Trophoblast cell (in vitro differentiated cells and primary cell): Measurements from ENCODE around the gene PRKCE.

Experiments used
- DNase-seq, 2 donors: peaks; one replicate each; pipeline ENCODE4 v3.0.0-alpha.2; 2016
- H2AFZ ChIP-seq: 2 replicates; pipeline ENCODE4 v1.6.1; 2013; ENCODE audit warnings: low read length, moderate library complexity, mild to moderate bottlenecking; ENCODE audit not compliant: insufficient read depth, poor library complexity
- H2AK5ac ChIP-seq: 2 replicates; pipeline ENCODE4 v1.6.1; 2013; ENCODE audit warnings: mild to moderate bottlenecking, low read length
- H2BK120ac ChIP-seq: 2 replicates; pipeline ENCODE4 v1.6.1; 2013; ENCODE audit warnings: low read length, mild to moderate bottlenecking, moderate library complexity; ENCODE audit not compliant: insufficient read depth, poor library complexity
- H2BK12ac ChIP-seq: 2 replicates; pipeline ENCODE4 v1.6.1; 2013; ENCODE audit warnings: mild to moderate bottlenecking, low read length, moderate library complexity
- H2BK5ac ChIP-seq: 2 replicates; pipeline ENCODE4 v1.6.1; 2013; ENCODE audit warnings: low read length, low read depth, moderate library complexity, mild to moderate bottlenecking; ENCODE audit not compliant: poor library complexity
- H3K14ac ChIP-seq: 2 replicates; pipeline ENCODE4 v1.6.1; 2013; ENCODE audit warnings: mild to moderate bottlenecking, low read length
- H3K18ac ChIP-seq: 2 replicates; pipeline ENCODE4 v1.6.1; 2013; ENCODE audit warnings: mild to moderate bottlenecking, low read length
- H3K23ac ChIP-seq: 2 replicates; pipeline ENCODE4 v1.6.1; 2013; ENCODE audit warnings: low read length
- H3K27ac ChIP-seq: 2 replicates; pipeline ENCODE4 v1.5.1; 2013; ENCODE audit warnings: low read depth, mild to moderate bottlenecking, inconsistent platforms, low read length, moderate library complexity
- H3K27me3 ChIP-seq: 2 replicates; pipeline ENCODE4 v1.6.1; 2013; ENCODE audit warnings: inconsistent platforms, mild to moderate bottlenecking, low read length, moderate library complexity; ENCODE audit not compliant: insufficient read depth
- H3K36me3 ChIP-seq, 2 experiments: 1 replicate in 1 of 2; 2 replicates in 1 of 2; pipeline ENCODE4 v1.6.1; 2013; ENCODE audit warnings: low read length in 2 of 2, mild to moderate bottlenecking in 2 of 2, moderate library complexity in 1 of 2; ENCODE audit not compliant: insufficient read depth in 2 of 2, control insufficient read depth in 1 of 2
- H3K4ac ChIP-seq: 2 replicates; pipeline ENCODE4 v1.6.1; 2013; ENCODE audit warnings: low read depth, mild to moderate bottlenecking, low read length, moderate library complexity
- H3K4me1 ChIP-seq, 2 experiments: 1 replicate in 1 of 2; 2 replicates in 1 of 2; pipeline ENCODE4 v1.6.1; 2013; ENCODE audit warnings: low read length in 2 of 2, mild to moderate bottlenecking in 2 of 2, moderate library complexity in 1 of 2; ENCODE audit not compliant: insufficient read depth in 2 of 2, control insufficient read depth in 1 of 2
- H3K4me2 ChIP-seq: 2 replicates; pipeline ENCODE4 v1.6.1; 2013; ENCODE audit warnings: inconsistent platforms, mild to moderate bottlenecking, low read length, moderate library complexity
- H3K4me3 ChIP-seq: 2 replicates; pipeline ENCODE4 v1.5.1; 2013; ENCODE audit warnings: mild to moderate bottlenecking, low read depth, low read length, inconsistent platforms
- H3K79me1 ChIP-seq: one replicate; pipeline ENCODE4 v1.6.1; 2013; ENCODE audit warnings: low read length
- H3K79me2 ChIP-seq: 2 replicates; pipeline ENCODE4 v1.6.1; 2013; ENCODE audit warnings: low read length, mild to moderate bottlenecking; ENCODE audit not compliant: control insufficient read depth, insufficient read depth, poor library complexity
- H3K9ac ChIP-seq: 2 replicates; pipeline ENCODE4 v1.6.1; 2013; ENCODE audit warnings: mild to moderate bottlenecking, low read length
- H3K9me3 ChIP-seq: 2 replicates; pipeline ENCODE4 v1.6.1; 2013; ENCODE audit warnings: low read depth, mild to moderate bottlenecking, control low read depth, inconsistent platforms, low read length; ENCODE audit not compliant: insufficient read depth
- H4K12ac ChIP-seq: 2 replicates; pipeline ENCODE4 v1.6.1; 2013; ENCODE audit warnings: low read depth, mild to moderate bottlenecking, low read length, moderate library complexity
- H4K8ac ChIP-seq: 2 replicates; pipeline ENCODE4 v1.6.1; 2013; ENCODE audit warnings: low read depth, mild to moderate bottlenecking, low read length, moderate library complexity
- H4K91ac ChIP-seq: one replicate; pipeline ENCODE4 v1.6.1; 2013; ENCODE audit warnings: low read depth, mild to moderate bottlenecking, low read length, moderate library complexity
- WGBS: extraction: QIAGEN DNeasy Blood & Tissue Kit; methylation state at CpG from one replicate; pipeline ENCODE4 v1.1.7; 2013; ENCODE audit warnings: missing lambda C conversion rate; ENCODE audit not compliant: insufficient read length, insufficient coverage; ENCODE audit errors: extremely low coverage; 5-methylcytosine and 5-hydroxymethylcytosine counted together

PRKCE gene

DNA sequence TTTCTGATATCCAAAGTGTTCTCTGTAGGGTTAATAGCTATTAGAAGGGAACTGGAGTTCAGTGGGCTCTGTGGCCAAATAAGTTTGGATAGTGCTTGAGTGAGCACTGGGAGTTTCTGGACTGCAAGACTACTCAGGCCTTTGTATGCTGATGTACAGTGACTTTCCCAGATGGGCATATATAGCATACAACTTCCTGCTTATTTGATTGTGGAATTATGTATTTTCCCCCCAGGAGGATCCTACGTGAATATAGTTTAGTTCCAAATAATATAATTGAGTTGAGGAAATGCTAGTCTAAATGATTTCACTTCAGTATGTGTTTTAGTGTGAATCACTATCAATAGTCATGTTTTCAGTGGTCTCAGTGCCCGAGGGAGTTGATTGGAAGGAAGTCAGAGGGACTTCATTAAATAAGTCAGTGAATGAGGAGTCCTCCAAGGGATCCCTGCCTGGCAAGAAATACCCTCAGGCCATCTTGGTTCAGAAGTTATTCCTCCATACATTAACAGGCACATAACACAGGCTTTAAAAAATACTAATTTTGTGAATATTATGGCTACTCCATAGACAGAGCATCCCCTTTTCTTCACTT, 251.4 kb downstream of the PRKCE start:
- no peak overlapping the region for H2BK120ac ChIP-seq
- H2AFZ ChIP-seq, result no peak overlapping the region
- H3K9ac ChIP-seq, result no peak overlapping the region
- DNase-seq, result no peak
- H3K4me1 ChIP-seq, result no peaks in the 10 kb centered on the region
- H3K14ac ChIP-seq, result no peak overlapping the region
- H3K79me1 ChIP-seq, result no peaks in the 10 kb centered on the region
- H3K79me2 ChIP-seq, result no peaks in the 10 kb centered on the region
- no peak overlapping the region for H4K91ac ChIP-seq
- H3K4me2 ChIP-seq, result no peak overlapping the region
- no peak overlapping the region for H4K8ac ChIP-seq
- no peak overlapping the region for H3K4ac ChIP-seq
- no peak overlapping the region for H3K4me3 ChIP-seq
- no CpG with 5 or more reads among the region's 2 CpGs for WGBS
- no peak overlapping the region for H2BK12ac ChIP-seq
- H3K9me3 ChIP-seq, result no peaks in the 10 kb centered on the region
- no peak overlapping the region for H3K18ac ChIP-seq
- no peak overlapping the region for H3K23ac ChIP-seq
- H4K12ac ChIP-seq, result no peak overlapping the region
- H3K27ac ChIP-seq, result no peak overlapping the region
- no peaks in the 10 kb centered on the region for H3K27me3 ChIP-seq
- H3K36me3 ChIP-seq, result no peaks in the 10 kb centered on the region
- H2BK5ac ChIP-seq, result no peak overlapping the region
- no peak overlapping the region for H2AK5ac ChIP-seq

GRCh38 chr2:45904267-45904945, 252.9 kb downstream of the PRKCE start:
- no peak overlapping the region for H2BK12ac ChIP-seq
- H3K4me3 ChIP-seq, result no peak overlapping the region
- no peak overlapping the region for H4K8ac ChIP-seq
- H3K23ac ChIP-seq, result no peak overlapping the region
- no peak overlapping the region for H3K27ac ChIP-seq
- H3K4me1 ChIP-seq, result no peaks in the 10 kb centered on the region
- no peaks in the 10 kb centered on the region for H3K36me3 ChIP-seq
- no peaks in the 10 kb centered on the region for H3K79me1 ChIP-seq
- H4K91ac ChIP-seq, result no peak overlapping the region
- no peak overlapping the region for H3K14ac ChIP-seq
- H2AFZ ChIP-seq, result no peak overlapping the region
- no peaks in the 10 kb centered on the region for H3K9me3 ChIP-seq
- no peaks in the 10 kb centered on the region for H3K79me2 ChIP-seq
- no peak overlapping the region for H2BK5ac ChIP-seq
- H3K18ac ChIP-seq, result no peak overlapping the region
- no peak for DNase-seq
- WGBS, result no CpG with 5 or more reads among the region's 15 CpGs
- H2BK120ac ChIP-seq, result no peak overlapping the region
- no peak overlapping the region for H3K9ac ChIP-seq
- no peak overlapping the region for H3K4ac ChIP-seq
- H2AK5ac ChIP-seq, result no peak overlapping the region
- no peaks in the 10 kb centered on the region for H3K27me3 ChIP-seq
- H4K12ac ChIP-seq, result no peak overlapping the region
- H3K4me2 ChIP-seq, result no peak overlapping the region

DNA sequence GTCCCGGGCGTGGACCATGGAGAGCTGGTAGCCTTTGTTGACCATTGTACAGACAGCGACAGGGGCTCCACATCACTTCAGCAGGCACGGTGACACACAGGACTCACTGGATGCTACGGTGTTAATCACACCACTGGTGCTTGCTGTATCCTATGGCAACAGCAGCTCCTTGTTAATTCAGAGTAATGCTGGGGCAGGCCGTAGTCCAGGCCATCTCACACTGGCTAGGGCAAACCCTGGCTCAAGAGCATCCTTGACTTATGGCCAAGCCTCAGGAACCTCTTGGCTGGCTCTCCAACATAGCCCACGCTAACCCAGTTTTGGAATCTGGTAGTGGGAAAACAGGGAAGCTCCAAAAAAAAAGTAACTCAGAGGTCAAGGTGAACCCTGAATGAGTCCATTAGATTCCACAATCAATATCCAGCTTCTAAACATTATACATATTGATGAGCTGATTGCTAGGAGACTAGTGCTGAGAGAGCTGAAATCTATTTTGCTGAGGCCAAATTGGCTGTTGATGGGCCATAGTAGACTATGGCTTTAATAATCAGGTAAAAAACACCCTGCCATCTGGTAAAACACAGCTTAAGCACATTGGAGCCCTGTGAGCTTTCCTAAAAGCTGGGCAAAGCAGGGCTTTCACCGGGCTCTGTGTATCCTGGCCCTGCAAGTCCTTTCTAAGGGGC, 253.6 kb downstream of the PRKCE start:
- no peak overlapping the region for H3K14ac ChIP-seq
- DNase-seq, result no peak
- no peak overlapping the region for H2BK5ac ChIP-seq
- H3K36me3 ChIP-seq, result no peaks in the 10 kb centered on the region
- H3K23ac ChIP-seq, result peak overlapping the region; percentile 64
- H2AFZ ChIP-seq, result no peak overlapping the region
- H4K8ac ChIP-seq, result no peak overlapping the region
- no peaks in the 10 kb centered on the region for H3K9me3 ChIP-seq
- no peaks in the 10 kb centered on the region for H3K4me1 ChIP-seq
- H2AK5ac ChIP-seq, result no peak overlapping the region
- no peak overlapping the region for H4K12ac ChIP-seq
- H2BK120ac ChIP-seq, result no peak overlapping the region
- H4K91ac ChIP-seq, result no peak overlapping the region
- H3K79me1 ChIP-seq, result no peaks in the 10 kb centered on the region
- no peak overlapping the region for H3K4me3 ChIP-seq
- no peak overlapping the region for H2BK12ac ChIP-seq
- no peak overlapping the region for H3K9ac ChIP-seq
- H3K27ac ChIP-seq, result no peak overlapping the region
- H3K4ac ChIP-seq, result no peak overlapping the region
- H3K27me3 ChIP-seq, result no peaks in the 10 kb centered on the region
- H3K79me2 ChIP-seq, result no peaks in the 10 kb centered on the region
- no peak overlapping the region for H3K18ac ChIP-seq
- H3K4me2 ChIP-seq, result no peak overlapping the region
- WGBS, result no CpG with 5 or more reads among the region's 8 CpGs

- Histone ChIP-seq H3K4me3 (no peak overlapping the region), H4K91ac (no peak overlapping the region), H4K8ac (no peak overlapping the region), H3K4ac (no peak overlapping the region), H3K9me3 (no peaks in the 10 kb centered on the region), H2BK120ac (no peak overlapping the region), H3K36me3 (no peaks in the 10 kb centered on the region), H3K79me2 (no peaks in the 10 kb centered on the region), H3K27ac (no peak overlapping the region), H3K9ac (no peak overlapping the region), H2AFZ (no peak overlapping the region), H2BK5ac (no peak overlapping the region), H3K18ac (no peak overlapping the region), H3K4me1 (no peaks in the 10 kb centered on the region), H3K4me2 (no peak overlapping the region), H2AK5ac (no peak overlapping the region), H3K14ac (no peak overlapping the region), H4K12ac (no peak overlapping the region), H3K23ac (no peak overlapping the region), H2BK12ac (no peak overlapping the region), H3K79me1 (no peaks in the 10 kb centered on the region), H3K27me3 (no peaks in the 10 kb centered on the region)
- no CpG with 5 or more reads among the region's 5 CpGs for WGBS
- DNase-seq, result no peak
Measured at GRCh38 chr2:45905632-45905958, 254.1 kb downstream of the PRKCE start.
